HepG2 (cell line): Measurements from ENCODE around the gene RTKN2. TPM values are rescaled to one million over a fixed set of nuclear protein-coding genes. Genes with fewer than 3 reads are reported as not detected.

ENCODE experiments used
- AKAP8 ChIP-seq: sonication (generic); formaldehyde crosslinking; IDR thresholded peaks from 2 replicates; pipeline ENCODE4 v1.5.1; 2020; ENCODE audit warnings: mild to moderate bottlenecking, missing genetic modification reagents
- GFI1 ChIP-seq: sonication (generic); formaldehyde crosslinking; IDR thresholded peaks from 2 replicates; pipeline ENCODE4 v1.5.0; 2020; ENCODE audit warnings: missing genetic modification reagents, mild to moderate bottlenecking, borderline replicate concordance
- JUNB ChIP-seq: sonication (generic); formaldehyde crosslinking; IDR thresholded peaks from 2 replicates; pipeline ENCODE4 v1.8.0; 2022; ENCODE audit warnings: missing genetic modification reagents, mild to moderate bottlenecking, borderline replicate concordance
- KDM5B ChIP-seq: sonication (generic); formaldehyde crosslinking; IDR thresholded peaks from 2 replicates; pipeline ENCODE4 v1.4.0; 2020; ENCODE audit warnings: missing genetic modification reagents, mild to moderate bottlenecking, borderline replicate concordance
- MXI1 ChIP-seq: IDR thresholded peaks from 3 replicates; pipeline ENCODE4 v1.6.1; 2012; ENCODE audit warnings: low read depth, low read length, inconsistent platforms, borderline replicate concordance
- SMYD3 ChIP-seq: sonication (generic); formaldehyde crosslinking; IDR thresholded peaks from 2 replicates; pipeline ENCODE4 v1.8.1; 2023; ENCODE audit warnings: mild to moderate bottlenecking, missing genetic modification reagents
- SYNCRIP ChIP-seq: fragments of 200-400 bp; formaldehyde crosslinking; IDR thresholded peaks from 2 replicates; pipeline ENCODE4 v1.6.1; 2018; ENCODE audit warnings: mild to moderate bottlenecking, low read depth, low read length; ENCODE audit not compliant: insufficient read depth
- TOPORS ChIP-seq: sonication (generic); formaldehyde crosslinking; IDR thresholded peaks from 2 replicates; pipeline ENCODE4 v1.8.0; 2023; ENCODE audit warnings: mild to moderate bottlenecking, missing genetic modification reagents
- ZBTB38 ChIP-seq: sonication (generic); formaldehyde crosslinking; IDR thresholded peaks from 2 replicates; pipeline ENCODE4 v1.5.1; 2020; ENCODE audit warnings: mild to moderate bottlenecking, missing genetic modification reagents
- ZBTB7A ChIP-seq: sonication (generic); formaldehyde crosslinking; IDR thresholded peaks from 2 replicates; pipeline ENCODE4 v1.8.0; 2022; ENCODE audit warnings: mild to moderate bottlenecking, missing genetic modification reagents
- ZFX ChIP-seq: sonication (generic); formaldehyde crosslinking; IDR thresholded peaks from 2 replicates; pipeline ENCODE4 v1.4.0; 2020; ENCODE audit warnings: mild to moderate bottlenecking, low read depth, missing genetic modification reagents, moderate library complexity
- ZNF205 ChIP-seq: IDR thresholded peaks from 2 replicates; pipeline ENCODE4 v1.6.1; 2018; ENCODE audit warnings: missing biosample characterization, missing genetic modification reagents
- ZNF501 ChIP-seq: sonication (generic); formaldehyde crosslinking; IDR thresholded peaks from 2 replicates; pipeline ENCODE4 v1.5.1; 2020; ENCODE audit warnings: mild to moderate bottlenecking, moderate library complexity, missing genetic modification reagents
- ZSCAN9 ChIP-seq: IDR thresholded peaks from 2 replicates; pipeline ENCODE4 v1.6.1; 2016; ENCODE audit warnings: borderline replicate concordance
- polyA plus RNA-seq, 8 experiments: library from polyadenylated mRNA; depleted of rRNA in 3 of 8; stranded (reverse) in 7 of 8; unstranded in 1 of 8; fragments of >200 nt; fragmentation: Illumina TruSeq in 4 of 8; extraction: Trizol in 4 of 8; gene quantifications; 2 replicates each; pipeline versions ENCODE4 v1.2.1 to v1.2.3, GENCODE V29; 2011 to 2016; ENCODE audit warnings: low read depth in 4 of 8, missing spikeins in 1 of 8, mixed read lengths in 1 of 8; ENCODE audit not compliant: insufficient read depth in 1 of 8
- total RNA-seq, 5 experiments: library from RNA; depleted of rRNA; stranded (reverse); fragments of >200 nt; fragmentation: Illumina TruSeq; extraction: Trizol; gene quantifications; 2 replicates each; pipeline ENCODE4 v1.2.3, GENCODE V29; 2016; ENCODE audit warnings: low read depth in 1 of 5
- TF ChIP-seq, protein P1 (sequence below): IDR thresholded peaks from 2 replicates; pipeline ENCODE4 v1.6.1; 2016
- TF ChIP-seq, protein P2 (sequence below): sonication (generic); formaldehyde crosslinking; IDR thresholded peaks from 2 replicates; pipeline ENCODE4 v1.5.0; 2020; ENCODE audit warnings: missing genetic modification reagents
- TF ChIP-seq, protein P3 (sequence below): sonication (generic); formaldehyde crosslinking; IDR thresholded peaks from 2 replicates; pipeline ENCODE4 v1.5.0; 2020; ENCODE audit warnings: mild to moderate bottlenecking, missing genetic modification reagents
- TF ChIP-seq, protein P4 (sequence below): sonication (generic); formaldehyde crosslinking; IDR thresholded peaks from 2 replicates; pipeline ENCODE4 v1.4.0; 2020; ENCODE audit warnings: missing genetic modification reagents, borderline replicate concordance
- TF ChIP-seq, protein P5 (sequence below): sonication (generic); formaldehyde crosslinking; IDR thresholded peaks from 2 replicates; pipeline ENCODE4 v1.4.0; 2020; ENCODE audit warnings: mild to moderate bottlenecking, missing genetic modification reagents

Gene RTKN2
- total and polyA plus RNA-seq, 2 of the 13 experiments (the other 11 are each of a cell fraction or from before 2014, with no cell fraction given) = 2.2 to 7.0 TPM

DNA sequence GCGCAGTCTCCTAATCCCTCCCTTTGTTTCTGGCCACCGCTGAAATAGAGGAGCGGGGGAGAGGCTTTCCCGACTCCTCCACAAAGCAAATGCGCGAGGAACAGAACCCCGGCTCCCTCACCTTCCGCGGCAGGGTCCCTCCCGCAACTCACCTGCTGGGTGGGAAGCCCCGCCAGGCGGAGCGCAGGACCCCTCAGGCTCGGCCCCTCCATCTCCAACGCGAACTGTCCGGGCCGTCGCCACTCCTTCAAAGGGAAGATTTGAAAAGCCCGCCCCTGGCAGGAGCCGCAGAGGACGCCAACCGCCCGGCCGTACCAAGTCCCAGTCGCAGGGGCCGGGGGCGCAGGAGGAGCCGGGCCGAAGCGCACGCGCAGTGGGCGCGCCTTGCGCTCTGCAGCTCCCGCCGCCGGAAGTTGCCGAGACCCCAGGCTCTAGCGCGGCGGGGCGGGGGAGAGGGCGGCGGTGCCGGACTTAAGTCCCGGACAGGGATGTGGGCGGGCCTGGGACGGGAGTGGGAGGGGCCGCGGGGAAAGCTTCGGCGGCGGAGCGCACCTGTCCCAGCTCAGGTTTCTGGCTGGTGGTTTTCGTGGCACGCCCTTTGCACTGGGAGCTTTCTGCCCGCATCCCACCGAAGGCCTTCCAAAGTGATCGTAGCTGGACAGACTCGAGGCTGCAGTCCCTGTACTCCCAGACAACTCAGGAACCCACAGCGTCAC is at the start of gene RTKN2 (continued):
- TF ChIP-seq ZNF205 (CRISPR knock-in tag) (no peak), ZBTB7A (CRISPR knock-in tag) (peak; percentile 96), ZSCAN9 (CRISPR knock-in tag) (0 out of 2 replicates have a peak, but pooled peaks have one; percentile 11), ZFX (peak; percentile 74), ZNF501 (CRISPR knock-in tag) (peak; percentile 92), SYNCRIP (no peak), KDM5B (CRISPR knock-in tag) (peak; percentile 86; the same call in 1 of the 2 replicates), TOPORS (no peak), ZBTB38 (no peak), AKAP8 (CRISPR knock-in tag) (no peak), MXI1 (peak; percentile 88; the same call in 2 of the 3 replicates), JUNB (CRISPR knock-in tag) (no peak), SMYD3 (CRISPR knock-in tag) (no peak), GFI1 (CRISPR knock-in tag) (no peak)
- TF ChIP-seq, protein P1, sequence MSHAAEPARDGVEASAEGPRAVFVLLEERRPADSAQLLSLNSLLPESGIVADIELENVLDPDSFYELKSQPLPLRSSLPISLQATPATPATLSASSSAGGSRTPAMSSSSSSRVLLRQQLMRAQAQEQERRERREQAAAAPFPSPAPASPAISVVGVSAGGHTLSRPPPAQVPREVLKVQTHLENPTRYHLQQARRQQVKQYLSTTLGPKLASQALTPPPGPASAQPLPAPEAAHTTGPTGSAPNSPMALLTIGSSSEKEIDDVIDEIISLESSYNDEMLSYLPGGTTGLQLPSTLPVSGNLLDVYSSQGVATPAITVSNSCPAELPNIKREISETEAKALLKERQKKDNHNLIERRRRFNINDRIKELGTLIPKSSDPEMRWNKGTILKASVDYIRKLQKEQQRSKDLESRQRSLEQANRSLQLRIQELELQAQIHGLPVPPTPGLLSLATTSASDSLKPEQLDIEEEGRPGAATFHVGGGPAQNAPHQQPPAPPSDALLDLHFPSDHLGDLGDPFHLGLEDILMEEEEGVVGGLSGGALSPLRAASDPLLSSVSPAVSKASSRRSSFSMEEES = no peak; the same call in 1 of the 2 replicates
- TF ChIP-seq, protein P2, sequence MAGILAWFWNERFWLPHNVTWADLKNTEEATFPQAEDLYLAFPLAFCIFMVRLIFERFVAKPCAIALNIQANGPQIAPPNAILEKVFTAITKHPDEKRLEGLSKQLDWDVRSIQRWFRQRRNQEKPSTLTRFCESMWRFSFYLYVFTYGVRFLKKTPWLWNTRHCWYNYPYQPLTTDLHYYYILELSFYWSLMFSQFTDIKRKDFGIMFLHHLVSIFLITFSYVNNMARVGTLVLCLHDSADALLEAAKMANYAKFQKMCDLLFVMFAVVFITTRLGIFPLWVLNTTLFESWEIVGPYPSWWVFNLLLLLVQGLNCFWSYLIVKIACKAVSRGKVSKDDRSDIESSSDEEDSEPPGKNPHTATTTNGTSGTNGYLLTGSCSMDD (CRISPR knock-in tag) = no peak
- TF ChIP-seq, protein P3, sequence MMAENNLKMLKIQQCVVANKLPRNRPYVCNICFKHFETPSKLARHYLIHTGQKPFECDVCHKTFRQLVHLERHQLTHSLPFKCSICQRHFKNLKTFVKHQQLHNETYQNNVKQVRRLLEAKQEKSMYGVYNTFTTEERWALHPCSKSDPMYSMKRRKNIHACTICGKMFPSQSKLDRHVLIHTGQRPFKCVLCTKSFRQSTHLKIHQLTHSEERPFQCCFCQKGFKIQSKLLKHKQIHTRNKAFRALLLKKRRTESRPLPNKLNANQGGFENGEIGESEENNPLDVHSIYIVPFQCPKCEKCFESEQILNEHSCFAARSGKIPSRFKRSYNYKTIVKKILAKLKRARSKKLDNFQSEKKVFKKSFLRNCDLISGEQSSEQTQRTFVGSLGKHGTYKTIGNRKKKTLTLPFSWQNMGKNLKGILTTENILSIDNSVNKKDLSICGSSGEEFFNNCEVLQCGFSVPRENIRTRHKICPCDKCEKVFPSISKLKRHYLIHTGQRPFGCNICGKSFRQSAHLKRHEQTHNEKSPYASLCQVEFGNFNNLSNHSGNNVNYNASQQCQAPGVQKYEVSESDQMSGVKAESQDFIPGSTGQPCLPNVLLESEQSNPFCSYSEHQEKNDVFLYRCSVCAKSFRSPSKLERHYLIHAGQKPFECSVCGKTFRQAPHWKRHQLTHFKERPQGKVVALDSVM = no peak
- TF ChIP-seq, protein P4, sequence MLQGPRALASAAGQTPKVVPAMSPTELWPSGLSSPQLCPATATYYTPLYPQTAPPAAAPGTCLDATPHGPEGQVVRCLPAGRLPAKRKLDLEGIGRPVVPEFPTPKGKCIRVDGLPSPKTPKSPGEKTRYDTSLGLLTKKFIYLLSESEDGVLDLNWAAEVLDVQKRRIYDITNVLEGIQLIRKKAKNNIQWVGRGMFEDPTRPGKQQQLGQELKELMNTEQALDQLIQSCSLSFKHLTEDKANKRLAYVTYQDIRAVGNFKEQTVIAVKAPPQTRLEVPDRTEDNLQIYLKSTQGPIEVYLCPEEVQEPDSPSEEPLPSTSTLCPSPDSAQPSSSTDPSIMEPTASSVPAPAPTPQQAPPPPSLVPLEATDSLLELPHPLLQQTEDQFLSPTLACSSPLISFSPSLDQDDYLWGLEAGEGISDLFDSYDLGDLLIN (CRISPR knock-in tag) = peak; percentile 48; the same call in 1 of the 2 replicates
- TF ChIP-seq, protein P5, sequence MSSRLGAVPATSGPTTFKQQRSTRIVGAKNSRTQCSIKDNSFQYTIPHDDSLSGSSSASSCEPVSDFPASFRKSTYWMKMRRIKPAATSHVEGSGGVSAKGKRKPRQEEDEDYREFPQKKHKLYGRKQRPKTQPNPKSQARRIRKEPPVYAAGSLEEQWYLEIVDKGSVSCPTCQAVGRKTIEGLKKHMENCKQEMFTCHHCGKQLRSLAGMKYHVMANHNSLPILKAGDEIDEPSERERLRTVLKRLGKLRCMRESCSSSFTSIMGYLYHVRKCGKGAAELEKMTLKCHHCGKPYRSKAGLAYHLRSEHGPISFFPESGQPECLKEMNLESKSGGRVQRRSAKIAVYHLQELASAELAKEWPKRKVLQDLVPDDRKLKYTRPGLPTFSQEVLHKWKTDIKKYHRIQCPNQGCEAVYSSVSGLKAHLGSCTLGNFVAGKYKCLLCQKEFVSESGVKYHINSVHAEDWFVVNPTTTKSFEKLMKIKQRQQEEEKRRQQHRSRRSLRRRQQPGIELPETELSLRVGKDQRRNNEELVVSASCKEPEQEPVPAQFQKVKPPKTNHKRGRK = no peak
